ENCODE measurements around the gene TXNIP. TPM values are rescaled to one million over a fixed set of nuclear protein-coding genes. Genes with fewer than 3 reads are reported as not detected.
A peak's percentile ranks its signal among the peaks of the same experiment; 100 is the strongest.

Gene TXNIP
- total RNA-seq, 3 donors from 2014 or later, result 68.9 to 91.0 (median 83.7) TPM

DNA sequence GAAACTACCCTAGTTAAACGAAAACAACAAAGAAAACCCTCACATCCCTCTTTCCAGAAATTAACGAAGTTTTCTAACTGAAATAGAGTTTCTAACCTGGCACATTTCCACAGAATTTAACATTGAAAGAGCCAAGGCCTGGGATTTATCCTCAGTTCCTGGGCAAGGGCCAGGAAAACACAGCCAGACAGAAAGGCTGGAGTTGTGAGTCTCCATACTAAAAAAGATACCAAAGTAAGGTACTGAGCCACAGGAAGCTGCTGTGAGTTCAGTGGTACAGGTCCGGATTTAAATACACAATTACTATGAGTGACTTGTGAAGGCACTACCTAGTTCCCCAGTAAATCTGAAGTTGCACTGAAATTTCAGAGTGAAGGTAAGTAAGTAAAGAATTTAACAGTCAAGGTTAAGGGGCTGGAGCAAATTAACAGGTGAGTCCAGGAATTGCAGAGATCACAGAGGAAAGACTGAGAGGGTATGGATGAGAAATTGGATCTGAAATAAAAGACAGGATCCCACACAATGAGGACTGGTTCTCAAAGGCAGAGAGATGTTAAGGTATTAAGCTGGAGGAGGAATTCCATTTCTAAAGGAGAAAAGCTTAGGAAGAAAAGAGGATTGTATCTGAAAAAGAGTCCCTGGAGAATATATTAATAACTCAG, 39.5 kb downstream of the TXNIP start:
- H3K9me3 Mint-ChIP-seq, result no peaks in the 10 kb centered on the region
- H3K36me3 Mint-ChIP-seq (ENCODE audit: insufficient read depth), result peaks cover 3% of the 10 kb centered on the region
- peak overlapping the region; percentile 93 for H3K4me3 Mint-ChIP-seq
- H3K4me1 Mint-ChIP-seq (ENCODE audit: low read depth), result peaks cover 71% of the 10 kb centered on the region
- ATAC-seq (no peak), DNase-seq (no peak)
- no peaks in the 10 kb centered on the region for H3K27me3 Mint-ChIP-seq (ENCODE audit: low read depth)

DNA sequence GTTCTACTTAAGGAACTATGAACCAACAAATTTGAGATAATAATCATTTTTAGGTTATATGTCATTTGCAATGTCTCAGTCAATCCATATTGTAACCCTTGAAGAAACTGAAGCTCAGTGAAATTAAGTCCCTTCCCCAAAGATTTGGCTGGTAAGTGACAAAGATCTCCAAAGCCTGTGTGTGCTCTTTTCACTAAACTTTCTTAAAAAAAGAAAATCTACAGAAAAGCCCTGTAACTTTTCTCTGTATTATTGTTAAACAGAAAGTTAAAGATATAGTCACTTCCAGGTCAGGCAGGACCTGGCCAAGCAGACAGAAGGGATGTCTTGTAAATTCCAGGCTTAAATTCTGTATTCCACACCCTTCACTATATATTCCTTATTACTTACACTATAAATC, 40.0 kb downstream of the TXNIP start:
- no peak for ATAC-seq

DNA sequence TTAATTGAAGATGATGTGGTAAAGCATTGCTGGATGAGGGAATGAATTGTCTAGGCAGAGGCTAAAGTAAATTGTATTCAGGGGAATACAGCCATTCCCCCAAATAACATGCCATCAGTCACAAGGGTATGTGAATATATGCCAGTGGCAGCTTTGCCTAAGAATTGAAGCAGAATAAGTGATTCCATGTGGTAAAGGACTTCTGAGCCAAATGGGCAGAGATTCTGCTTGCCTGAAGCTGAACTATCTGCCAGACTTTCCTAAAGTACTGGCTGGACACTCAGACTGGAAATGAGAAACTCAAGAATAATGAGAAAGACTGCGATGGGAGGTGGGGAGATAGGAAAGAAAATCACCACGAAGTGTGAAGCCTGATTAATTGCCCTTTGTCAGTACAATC, 40.9 kb downstream of the TXNIP start:
- DNase-seq (no peak), ATAC-seq (no peak)
- peaks cover 4% of the 10 kb centered on the region for H3K36me3 Mint-ChIP-seq (ENCODE audit: insufficient read depth)
- H3K4me1 Mint-ChIP-seq (ENCODE audit: low read depth), result peaks cover 79% of the 10 kb centered on the region
- H3K27me3 Mint-ChIP-seq (ENCODE audit: low read depth), result no peaks in the 10 kb centered on the region
- no peaks in the 10 kb centered on the region for H3K9me3 Mint-ChIP-seq
- peak overlapping the region; percentile 2 for H3K4me3 Mint-ChIP-seq

More for the DNA sequence above, 40.0 kb downstream of the TXNIP start:
- peaks cover 4% of the 10 kb centered on the region for H3K36me3 Mint-ChIP-seq (ENCODE audit: insufficient read depth)
- no peaks in the 10 kb centered on the region for H3K27me3 Mint-ChIP-seq (ENCODE audit: low read depth)
- peak overlapping the region; percentile 93 for H3K4me3 Mint-ChIP-seq
- peaks cover 73% of the 10 kb centered on the region for H3K4me1 Mint-ChIP-seq (ENCODE audit: low read depth)
- no peaks in the 10 kb centered on the region for H3K9me3 Mint-ChIP-seq
- no peak for DNase-seq

DNA sequence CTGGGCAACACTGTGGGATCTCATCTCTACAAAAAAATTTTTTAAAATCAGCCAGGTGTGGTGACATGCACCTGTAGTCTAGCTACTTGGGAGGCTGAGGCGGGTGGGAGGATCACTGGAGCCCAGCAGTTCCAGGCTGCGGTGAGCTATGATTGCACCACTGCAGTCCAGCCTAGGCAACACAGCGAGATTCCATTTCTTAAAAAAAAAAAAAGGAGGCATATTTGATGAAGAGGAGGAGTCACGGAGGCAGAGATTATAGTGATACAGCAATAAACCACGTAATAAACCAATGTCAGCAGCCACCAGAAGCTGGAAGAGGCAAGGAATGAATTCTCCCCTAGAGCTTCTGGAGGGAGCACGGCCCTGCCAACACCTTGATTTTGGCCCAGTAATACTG, 42.5 kb downstream of the TXNIP start:
- ATAC-seq, result no peak
- Mint-ChIP-seq H3K27me3 (ENCODE audit: low read depth) (no peaks in the 10 kb centered on the region), H3K4me1 (ENCODE audit: low read depth) (peaks cover 78% of the 10 kb centered on the region), H3K4me3 (no peak overlapping the region), H3K9me3 (no peaks in the 10 kb centered on the region), H3K36me3 (ENCODE audit: insufficient read depth) (peaks cover 8% of the 10 kb centered on the region)
- DNase-seq, result no peak

DNA sequence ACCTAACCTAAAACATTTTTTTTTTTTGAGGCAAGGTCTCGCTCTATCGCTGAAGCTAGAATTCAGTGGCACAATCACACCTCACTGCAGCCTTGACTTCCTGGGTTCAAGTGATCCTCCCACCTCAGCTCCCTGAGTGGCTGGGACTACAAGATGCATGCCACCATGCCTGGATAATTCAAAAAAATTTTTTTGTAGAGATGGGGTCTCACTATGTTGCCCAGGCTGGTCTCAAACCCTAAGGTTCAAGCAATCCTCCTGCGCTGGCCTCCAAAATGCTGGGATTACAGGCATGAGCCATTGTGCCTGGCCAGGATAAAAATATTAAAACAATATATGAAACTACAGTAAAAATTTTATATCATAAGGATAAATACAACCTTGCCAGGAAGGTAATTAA, 43.5 kb downstream of the TXNIP start:
- no peak for ATAC-seq
- no peaks in the 10 kb centered on the region for H3K9me3 Mint-ChIP-seq
- no peaks in the 10 kb centered on the region for H3K27me3 Mint-ChIP-seq (ENCODE audit: low read depth)
- no peak for DNase-seq
- H3K4me1 Mint-ChIP-seq (ENCODE audit: low read depth), result peaks cover 70% of the 10 kb centered on the region
- H3K4me3 Mint-ChIP-seq, result no peak overlapping the region
- peaks cover 8% of the 10 kb centered on the region for H3K36me3 Mint-ChIP-seq (ENCODE audit: insufficient read depth)

DNA sequence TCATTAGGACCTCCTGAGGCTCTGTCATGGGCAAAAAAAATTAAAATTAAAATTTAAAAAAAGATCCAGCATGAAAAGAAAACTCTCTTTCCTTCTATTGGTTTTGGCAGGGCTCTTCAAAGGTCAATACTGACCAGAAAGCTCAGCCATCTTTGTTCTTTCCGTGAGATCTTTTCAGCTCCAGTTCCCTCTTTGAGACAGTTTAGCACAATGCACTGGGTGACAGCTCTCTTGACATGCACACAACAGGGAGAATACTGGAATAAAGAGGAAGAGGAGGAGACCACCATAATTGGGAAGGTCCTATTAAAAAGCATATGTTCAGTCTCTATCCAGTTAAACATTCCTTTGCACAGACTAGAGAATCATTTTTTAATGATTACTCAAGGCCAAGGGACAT, 44.9 kb downstream of the TXNIP start:
- DNase-seq (no peak), ATAC-seq (no peak)
- Mint-ChIP-seq H3K36me3 (ENCODE audit: insufficient read depth) (peaks cover 11% of the 10 kb centered on the region), H3K4me1 (ENCODE audit: low read depth) (peaks cover 63% of the 10 kb centered on the region), H3K27me3 (ENCODE audit: low read depth) (no peaks in the 10 kb centered on the region), H3K9me3 (no peaks in the 10 kb centered on the region), H3K4me3 (no peak overlapping the region)

DNA sequence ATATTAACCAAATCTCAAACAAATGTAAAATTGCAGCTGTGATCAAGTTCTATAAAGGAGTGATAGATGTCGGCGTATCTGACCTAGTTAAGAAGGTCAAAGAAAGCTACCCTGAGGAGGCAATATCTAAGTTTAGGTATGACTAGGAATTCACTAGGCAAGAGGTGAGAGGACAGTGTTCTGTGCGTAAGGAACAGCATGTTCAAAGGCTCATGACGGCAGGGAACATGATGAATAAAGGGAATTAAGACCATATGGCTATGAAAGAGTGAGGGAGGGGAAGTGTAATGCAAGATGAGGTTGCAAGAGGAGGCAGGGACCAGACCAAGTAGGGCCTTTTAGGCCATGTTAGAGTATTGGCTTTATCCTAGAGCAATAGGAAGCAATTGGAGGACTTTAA, 47.2 kb downstream of the TXNIP start:
- ATAC-seq (no peak), DNase-seq (no peak)
- peaks cover 44% of the 10 kb centered on the region for H3K4me1 Mint-ChIP-seq (ENCODE audit: low read depth)
- no peak overlapping the region for H3K4me3 Mint-ChIP-seq
- peaks cover 11% of the 10 kb centered on the region for H3K36me3 Mint-ChIP-seq (ENCODE audit: insufficient read depth)
- H3K27me3 Mint-ChIP-seq (ENCODE audit: low read depth), result no peaks in the 10 kb centered on the region
- no peaks in the 10 kb centered on the region for H3K9me3 Mint-ChIP-seq

DNA sequence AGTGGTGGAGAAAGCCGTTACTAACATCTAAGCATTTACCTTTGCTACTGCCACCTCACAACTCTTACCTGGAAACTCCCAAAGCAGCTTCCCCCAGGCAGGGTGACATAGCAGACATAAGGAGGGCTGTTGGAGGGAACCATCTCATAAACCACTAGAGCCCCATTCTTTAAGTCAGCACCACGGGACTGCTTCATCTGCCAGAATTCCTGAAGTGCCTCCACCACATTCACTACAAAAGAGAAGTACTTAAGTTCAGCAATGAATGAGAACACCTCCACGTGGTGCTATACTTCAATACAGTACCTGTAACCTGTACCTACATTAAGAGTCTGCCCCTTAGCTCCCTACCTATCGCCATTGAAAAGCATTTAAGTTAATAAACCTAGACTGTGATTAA, 48.8 kb downstream of the TXNIP start:
- Mint-ChIP-seq H3K36me3 (ENCODE audit: insufficient read depth) (peaks cover 17% of the 10 kb centered on the region), H3K27me3 (ENCODE audit: low read depth) (no peaks in the 10 kb centered on the region), H3K4me3 (no peak overlapping the region), H3K9me3 (no peaks in the 10 kb centered on the region), H3K4me1 (ENCODE audit: low read depth) (peaks cover 33% of the 10 kb centered on the region)
- ATAC-seq (no peak), DNase-seq (no peak)

DNA sequence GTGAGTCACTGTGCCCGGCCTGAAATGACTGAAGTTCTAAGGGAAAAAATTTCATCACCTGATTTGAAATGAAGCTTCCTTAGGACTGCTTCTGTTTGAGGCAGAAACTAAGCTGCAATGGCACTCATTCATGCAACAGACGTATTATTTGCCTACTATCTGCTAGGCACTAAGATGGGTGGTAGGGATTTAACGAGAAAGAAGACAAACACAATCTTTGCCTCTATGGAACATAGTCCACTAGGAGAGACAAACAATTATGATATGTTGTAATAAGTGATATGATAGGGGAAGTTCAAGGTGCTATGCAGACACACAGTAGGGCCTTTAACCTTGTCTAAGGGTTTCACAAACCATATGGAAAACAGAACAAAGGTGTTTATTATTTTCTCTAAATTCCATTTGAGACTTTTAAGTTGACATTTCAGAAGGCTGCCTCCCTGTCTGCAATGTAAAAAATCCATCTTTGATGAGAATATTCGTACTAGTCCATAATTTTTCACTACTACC, 49.8 kb downstream of the TXNIP start:
- DNase-seq (no peak), ATAC-seq (no peak)
- Mint-ChIP-seq H3K27me3 (ENCODE audit: low read depth) (no peaks in the 10 kb centered on the region), H3K4me3 (no peak overlapping the region), H3K4me1 (ENCODE audit: low read depth) (peaks cover 26% of the 10 kb centered on the region), H3K9me3 (no peaks in the 10 kb centered on the region), H3K36me3 (ENCODE audit: insufficient read depth) (peaks cover 19% of the 10 kb centered on the region)

DNA sequence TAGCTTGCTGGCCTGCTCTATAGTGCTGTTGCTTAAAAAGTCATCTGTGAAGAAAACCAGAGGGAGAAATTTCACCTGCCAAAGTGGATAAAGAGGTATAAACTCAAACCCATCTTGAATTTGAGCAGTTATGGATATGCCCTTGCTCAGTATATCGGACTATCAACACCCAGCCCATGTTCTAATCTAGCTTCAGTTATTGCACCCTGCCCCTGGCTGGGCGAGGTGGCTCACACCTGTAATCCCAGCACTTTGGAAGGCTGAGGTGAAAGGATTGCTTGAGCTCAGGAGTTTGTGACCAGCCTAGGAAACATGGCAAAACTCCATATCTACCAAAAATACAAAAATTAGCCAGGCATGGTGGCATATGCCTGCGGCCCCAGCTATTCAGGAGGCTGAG, 51.8 kb downstream of the TXNIP start:
- H3K9me3 Mint-ChIP-seq, result no peaks in the 10 kb centered on the region
- DNase-seq (no peak), ATAC-seq (no peak)
- peaks cover 19% of the 10 kb centered on the region for H3K36me3 Mint-ChIP-seq (ENCODE audit: insufficient read depth)
- no peak overlapping the region for H3K4me3 Mint-ChIP-seq
- H3K27me3 Mint-ChIP-seq (ENCODE audit: low read depth), result no peaks in the 10 kb centered on the region
- H3K4me1 Mint-ChIP-seq (ENCODE audit: low read depth), result peaks cover 10% of the 10 kb centered on the region

DNA sequence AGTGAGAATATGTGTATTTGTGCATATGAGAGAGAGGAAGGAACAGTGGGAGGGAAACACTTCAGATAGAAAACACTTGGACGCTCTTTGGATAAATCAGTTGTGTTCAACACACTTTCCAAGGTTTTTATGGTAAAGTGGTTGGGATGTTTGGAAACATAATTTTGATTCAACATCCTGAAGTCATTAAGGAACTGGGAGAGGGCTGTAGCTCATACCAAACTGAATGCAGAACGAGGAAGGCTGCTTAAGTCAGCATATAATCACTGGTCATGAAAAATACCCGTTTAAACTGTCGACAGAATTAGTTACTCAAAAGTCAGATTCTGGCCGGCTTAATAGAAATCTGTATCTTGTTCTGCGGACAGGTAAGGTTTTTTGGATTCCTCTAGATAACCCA, 53.5 kb downstream of the TXNIP start:
- Mint-ChIP-seq H3K27me3 (ENCODE audit: low read depth) (no peaks in the 10 kb centered on the region), H3K4me3 (no peak overlapping the region), H3K36me3 (ENCODE audit: insufficient read depth) (peaks cover 15% of the 10 kb centered on the region), H3K9me3 (no peaks in the 10 kb centered on the region), H3K4me1 (ENCODE audit: low read depth) (peaks cover 2% of the 10 kb centered on the region)
- no peak for ATAC-seq
- DNase-seq, result no peak

Other genes with a start within 250 kb of the TXNIP start
- 10 to 100 TPM; 12.6 to 13.5 (median 12.6) TPM for gene RNF115, start 172.5 kb downstream of the TXNIP start, total RNA-seq
- 10 to 100 TPM; 55.6 to 64.5 (median 55.8) TPM for gene POLR3C, start 172.4 kb downstream of the TXNIP start, total RNA-seq
- gene NUDT17, start 150.9 kb downstream of the TXNIP start, total RNA-seq, result 1 to 10 TPM; 2.1 to 3.1 (median 2.8) TPM
- 10 to 100 TPM; 10.6 to 14.2 (median 12.0) TPM for gene PIAS3, start 137.5 kb downstream of the TXNIP start, total RNA-seq
- gene ANKRD35, start 110.7 kb downstream of the TXNIP start, total RNA-seq, result under 1 TPM; 0.05 to 0.42 (median 0.10) TPM
- gene ITGA10, start 86.5 kb downstream of the TXNIP start, total RNA-seq, result 1 to 10 TPM; 1.2 to 1.4 (median 1.2) TPM
- gene PEX11B, start 77.9 kb downstream of the TXNIP start, total RNA-seq, result 10 to 100 TPM; 26.3 to 28.6 (median 28.0) TPM
- 100 to 1,000 TPM; 603 to 609 (median 606) TPM for gene RBM8A, start 69.1 kb downstream of the TXNIP start, total RNA-seq
- gene LIX1L, start 38.6 kb downstream of the TXNIP start, total RNA-seq, result 10 to 100 TPM; 40.7 to 43.3 (median 41.9) TPM
- gene ANKRD34A, start 32.0 kb downstream of the TXNIP start, total RNA-seq, result 1 to 10 TPM; 6.2 to 8.7 (median 7.6) TPM
- 10 to 100 TPM; 11.7 to 14.5 (median 13.9) TPM for gene POLR3GL, start 31.9 kb downstream of the TXNIP start, total RNA-seq
- not detected for gene HJV, start 25.2 kb upstream of the TXNIP start, total RNA-seq
- gene NBPF10, start 148.2 kb upstream of the TXNIP start, total RNA-seq, result under 1 TPM; 0.61 to 0.76 (median 0.63) TPM
- gene NOTCH2NLA, start 232.4 kb upstream of the TXNIP start, total RNA-seq, result 10 to 100 TPM; 11.7 to 14.3 (median 11.9) TPM